MM.1S (cell line): ENCODE results near the gene NCKAP5.

Experiments
- DNase-seq: peaks from one replicate; pipeline ENCODE4 v3.0.0-alpha.2; 2015
- H2AFZ ChIP-seq: fragments of 300-600 bp; sonication (generic); 2 replicates; pipeline ENCODE4 v1.6.0; 2016; ENCODE audit warnings: antibody characterized with exemption, low read length
- H3F3A ChIP-seq: fragments of 300-600 bp; sonication (generic); 2 replicates; pipeline ENCODE4 v1.6.1; 2016; ENCODE audit warnings: mild to moderate bottlenecking, antibody characterized with exemption, low read length, moderate library complexity, mixed read lengths; ENCODE audit not compliant: insufficient read depth
- H3K27ac ChIP-seq: fragments of 300-600 bp; sonication (generic); 2 replicates; pipeline ENCODE4 v1.5.1; 2016; ENCODE audit warnings: mild to moderate bottlenecking, low read length
- H3K27me3 ChIP-seq: fragments of 300-600 bp; sonication (generic); replicated peaks from 2 replicates; pipeline ENCODE4 v1.6.0; 2016; ENCODE audit warnings: low read length; ENCODE audit not compliant: insufficient read depth
- H3K36me3 ChIP-seq: fragments of 300-600 bp; sonication (generic); replicated peaks from 2 replicates; pipeline ENCODE4 v1.6.1; 2016; ENCODE audit warnings: mild to moderate bottlenecking, low read length, mixed read lengths; ENCODE audit not compliant: insufficient read depth
- H3K4me1 ChIP-seq: fragments of 300-600 bp; sonication (generic); 2 replicates; pipeline ENCODE4 v1.6.1; 2016; ENCODE audit warnings: low read length, mixed read lengths
- H3K4me2 ChIP-seq: fragments of 300-600 bp; sonication (generic); 2 replicates; pipeline ENCODE4 v1.6.0; 2016; ENCODE audit warnings: low read depth, low read length
- H3K4me3 ChIP-seq: fragments of 300-600 bp; sonication (generic); 2 replicates; pipeline ENCODE4 v1.5.1; 2016; ENCODE audit warnings: low read length, mixed read lengths
- H3K79me2 ChIP-seq: fragments of 300-600 bp; sonication (generic); 2 replicates; pipeline ENCODE4 v1.6.1; 2016; ENCODE audit warnings: mixed run types, low read length, mixed read lengths
- H3K9ac ChIP-seq: fragments of 300-600 bp; sonication (generic); 2 replicates; pipeline ENCODE4 v1.6.1; 2016; ENCODE audit warnings: low read length, mixed read lengths
- H3K9me2 ChIP-seq: fragments of 300-600 bp; sonication (generic); replicated peaks from 2 replicates; pipeline ENCODE4 v1.6.1; 2016; ENCODE audit warnings: mild to moderate bottlenecking, low read length, mixed read lengths; ENCODE audit not compliant: insufficient read depth
- H3K9me3 ChIP-seq: fragments of 300-600 bp; sonication (generic); replicated peaks from 2 replicates; pipeline ENCODE4 v1.6.1; 2016; ENCODE audit warnings: mild to moderate bottlenecking, low read length, mixed read lengths; ENCODE audit not compliant: insufficient read depth
- H4K20me1 ChIP-seq: fragments of 300-600 bp; sonication (generic); 2 replicates; pipeline ENCODE4 v1.6.1; 2016; ENCODE audit warnings: mild to moderate bottlenecking, low read length, moderate library complexity, mixed read lengths; ENCODE audit not compliant: insufficient read depth
- CTCF ChIP-seq: fragments of 300-600 bp; sonication (generic); IDR thresholded peaks from 2 replicates; pipeline ENCODE4 v1.5.1; 2016; ENCODE audit warnings: antibody characterized with exemption, low read length, mixed read lengths
- EZH2 ChIP-seq: fragments of 300-600 bp; sonication (generic); optimal IDR thresholded peaks from 2 replicates; pipeline ENCODE3; 2017; ENCODE audit warnings: low read depth, mild to moderate bottlenecking, antibody characterized with exemption, low read length, mixed read lengths
- EZH2phosphoT487 ChIP-seq: fragments of 300-600 bp; sonication (generic); IDR thresholded peaks from 2 replicates; pipeline ENCODE4 v1.6.1; 2018; ENCODE audit warnings: antibody characterized with exemption, low read length

Gene NCKAP5

GRCh38 chr2:133569286-133569830 lies 1.1 kb upstream of the NCKAP5 start:
- TF ChIP-seq CTCF (no peak), EZH2 (no peak), EZH2phosphoT487 (no peak)
- no peak for DNase-seq
- Histone ChIP-seq H4K20me1 (no peaks in the 10 kb centered on the region), H3K9ac (no peak overlapping the region), H2AFZ (no peak overlapping the region), H3K79me2 (no peaks in the 10 kb centered on the region), H3K4me2 (no peak overlapping the region), H3K36me3 (no peaks in the 10 kb centered on the region), H3K4me3 (no peak overlapping the region), H3K9me2 (no peaks in the 10 kb centered on the region), H3K4me1 (no peaks in the 10 kb centered on the region), H3F3A (no peaks in the 10 kb centered on the region), H3K9me3 (no peaks in the 10 kb centered on the region), H3K27ac (no peak overlapping the region), H3K27me3 (no peaks in the 10 kb centered on the region)

GRCh38 chr2:133568598-133568997 lies 335 bp upstream of the NCKAP5 start:
- DNase-seq, result no peak
- Histone ChIP-seq H4K20me1 (no peaks in the 10 kb centered on the region), H3K9me3 (no peaks in the 10 kb centered on the region), H3F3A (no peaks in the 10 kb centered on the region), H3K27me3 (no peaks in the 10 kb centered on the region), H2AFZ (no peak overlapping the region), H3K4me2 (no peak overlapping the region), H3K79me2 (no peaks in the 10 kb centered on the region), H3K4me1 (no peaks in the 10 kb centered on the region), H3K9me2 (no peaks in the 10 kb centered on the region), H3K9ac (no peak overlapping the region), H3K27ac (no peak overlapping the region), H3K36me3 (no peaks in the 10 kb centered on the region), H3K4me3 (no peak overlapping the region)
- no peak for TF ChIP-seq CTCF
- no peak for TF ChIP-seq EZH2phosphoT487
- no peak for TF ChIP-seq EZH2

GRCh38 chr2:133562558-133562957 lies 5.7 kb downstream of the NCKAP5 start:
- DNase-seq, result no peak
- H3F3A ChIP-seq, result no peaks in the 10 kb centered on the region
- no peak overlapping the region for H2AFZ ChIP-seq
- H3K4me3 ChIP-seq, result no peak overlapping the region
- no peak overlapping the region for H3K27ac ChIP-seq
- H3K36me3 ChIP-seq, result no peaks in the 10 kb centered on the region
- no peak for TF ChIP-seq EZH2phosphoT487
- no peak for TF ChIP-seq CTCF
- TF ChIP-seq EZH2, result no peak
- no peaks in the 10 kb centered on the region for H3K4me1 ChIP-seq
- no peak overlapping the region for H3K4me2 ChIP-seq
- no peaks in the 10 kb centered on the region for H4K20me1 ChIP-seq
- no peaks in the 10 kb centered on the region for H3K79me2 ChIP-seq
- no peaks in the 10 kb centered on the region for H3K9me2 ChIP-seq
- H3K9me3 ChIP-seq, result no peaks in the 10 kb centered on the region
- no peak overlapping the region for H3K9ac ChIP-seq
- no peaks in the 10 kb centered on the region for H3K27me3 ChIP-seq
